ENCODE results near the gene KRTAP10-3. TPM values are rescaled to one million over a fixed set of nuclear protein-coding genes. Genes with fewer than 3 reads are reported as not detected.

The KRTAP10-3 gene
- total RNA-seq, 3 donors from 2014 or later = not detected

DNA sequence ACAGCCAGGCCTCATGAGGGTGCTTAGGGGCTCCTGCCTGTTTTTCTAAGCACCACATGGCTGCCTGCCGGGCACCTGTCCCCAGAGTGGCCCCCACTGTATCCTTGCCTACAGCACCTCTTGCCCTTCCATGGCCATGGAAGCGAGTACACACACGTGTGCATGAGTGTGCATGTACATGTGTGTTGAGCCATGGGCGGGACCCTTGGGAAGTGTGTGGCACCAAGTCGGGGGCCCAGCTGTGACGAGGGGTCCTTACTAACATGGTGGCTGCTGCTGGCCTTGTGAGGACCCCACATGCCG lies 44.4 kb downstream of the KRTAP10-3 start:
- no peak for ATAC-seq
- DNase-seq = peak in 1 of 3 donors; percentile 18
- no peaks in the 10 kb centered on the region for H3K36me3 ChIP-seq (ENCODE audit: low read depth)
- intact Hi-C loops (cut with DNase I, micrococcal nuclease) = no loop called here
- no peak overlapping the region for H3K4me3 ChIP-seq
- H3K9me3 ChIP-seq = no peaks in the 10 kb centered on the region
- TF ChIP-seq, protein P1, sequence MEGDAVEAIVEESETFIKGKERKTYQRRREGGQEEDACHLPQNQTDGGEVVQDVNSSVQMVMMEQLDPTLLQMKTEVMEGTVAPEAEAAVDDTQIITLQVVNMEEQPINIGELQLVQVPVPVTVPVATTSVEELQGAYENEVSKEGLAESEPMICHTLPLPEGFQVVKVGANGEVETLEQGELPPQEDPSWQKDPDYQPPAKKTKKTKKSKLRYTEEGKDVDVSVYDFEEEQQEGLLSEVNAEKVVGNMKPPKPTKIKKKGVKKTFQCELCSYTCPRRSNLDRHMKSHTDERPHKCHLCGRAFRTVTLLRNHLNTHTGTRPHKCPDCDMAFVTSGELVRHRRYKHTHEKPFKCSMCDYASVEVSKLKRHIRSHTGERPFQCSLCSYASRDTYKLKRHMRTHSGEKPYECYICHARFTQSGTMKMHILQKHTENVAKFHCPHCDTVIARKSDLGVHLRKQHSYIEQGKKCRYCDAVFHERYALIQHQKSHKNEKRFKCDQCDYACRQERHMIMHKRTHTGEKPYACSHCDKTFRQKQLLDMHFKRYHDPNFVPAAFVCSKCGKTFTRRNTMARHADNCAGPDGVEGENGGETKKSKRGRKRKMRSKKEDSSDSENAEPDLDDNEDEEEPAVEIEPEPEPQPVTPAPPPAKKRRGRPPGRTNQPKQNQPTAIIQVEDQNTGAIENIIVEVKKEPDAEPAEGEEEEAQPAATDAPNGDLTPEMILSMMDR (IDR thresholded peaks at IDR 0.05) = no peak
- H3K4me1 ChIP-seq (ENCODE audit: low read depth) = peaks cover 3% of the 10 kb centered on the region

DNA sequence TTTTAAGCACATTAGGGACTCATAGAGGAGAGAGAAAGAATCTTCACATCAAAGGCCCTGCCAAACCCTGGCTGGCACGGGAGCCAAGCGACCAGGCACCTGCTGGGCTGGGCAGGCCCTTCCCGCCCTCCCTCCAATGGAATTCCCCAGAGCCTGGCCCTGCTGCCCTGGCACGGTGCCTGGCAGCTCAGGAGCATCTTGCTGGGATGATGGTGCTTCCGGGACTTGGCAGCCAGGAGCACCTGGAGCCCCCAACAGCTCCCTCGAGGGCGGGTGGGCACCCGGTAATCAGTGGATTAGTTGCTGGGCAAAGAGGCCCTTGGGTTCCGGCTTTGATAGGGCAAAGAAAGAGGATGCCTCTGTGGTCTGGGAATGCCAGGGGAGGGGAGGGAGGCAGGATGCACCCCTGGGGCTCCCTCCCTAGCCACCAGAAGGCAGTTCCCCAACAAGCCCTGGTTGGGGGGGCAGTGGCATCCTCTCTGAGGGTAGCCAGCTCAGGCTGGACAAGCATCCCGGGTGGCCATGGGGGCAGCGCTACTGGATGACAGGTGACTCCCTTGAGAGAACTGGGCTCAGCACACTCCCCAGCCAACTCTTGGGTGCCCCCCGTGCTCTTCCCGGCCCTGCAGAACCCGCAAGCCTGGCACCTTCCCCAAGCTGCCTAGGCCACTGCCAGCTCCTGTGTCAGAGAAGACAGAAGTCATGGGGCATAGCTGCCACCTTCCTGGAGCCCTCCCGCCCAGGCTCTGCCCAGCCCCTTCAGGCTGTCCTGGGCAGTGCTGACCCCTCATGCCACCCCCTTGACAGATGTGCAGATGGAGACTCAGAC lies 45.0 kb downstream of the KRTAP10-3 start:
- no peaks in the 10 kb centered on the region for H3K9me3 ChIP-seq
- TF ChIP-seq, protein P1 (IDR thresholded peaks at IDR 0.05) = no peak
- peak; percentile 27 for ATAC-seq
- H3K4me3 ChIP-seq = no peak overlapping the region
- DNase-seq = peak in 1 of 3 donors; percentile 30
- peaks cover 3% of the 10 kb centered on the region for H3K4me1 ChIP-seq (ENCODE audit: low read depth)
- intact Hi-C loops (cut with DNase I, micrococcal nuclease) = no loop called here
- no peaks in the 10 kb centered on the region for H3K36me3 ChIP-seq (ENCODE audit: low read depth)

DNA sequence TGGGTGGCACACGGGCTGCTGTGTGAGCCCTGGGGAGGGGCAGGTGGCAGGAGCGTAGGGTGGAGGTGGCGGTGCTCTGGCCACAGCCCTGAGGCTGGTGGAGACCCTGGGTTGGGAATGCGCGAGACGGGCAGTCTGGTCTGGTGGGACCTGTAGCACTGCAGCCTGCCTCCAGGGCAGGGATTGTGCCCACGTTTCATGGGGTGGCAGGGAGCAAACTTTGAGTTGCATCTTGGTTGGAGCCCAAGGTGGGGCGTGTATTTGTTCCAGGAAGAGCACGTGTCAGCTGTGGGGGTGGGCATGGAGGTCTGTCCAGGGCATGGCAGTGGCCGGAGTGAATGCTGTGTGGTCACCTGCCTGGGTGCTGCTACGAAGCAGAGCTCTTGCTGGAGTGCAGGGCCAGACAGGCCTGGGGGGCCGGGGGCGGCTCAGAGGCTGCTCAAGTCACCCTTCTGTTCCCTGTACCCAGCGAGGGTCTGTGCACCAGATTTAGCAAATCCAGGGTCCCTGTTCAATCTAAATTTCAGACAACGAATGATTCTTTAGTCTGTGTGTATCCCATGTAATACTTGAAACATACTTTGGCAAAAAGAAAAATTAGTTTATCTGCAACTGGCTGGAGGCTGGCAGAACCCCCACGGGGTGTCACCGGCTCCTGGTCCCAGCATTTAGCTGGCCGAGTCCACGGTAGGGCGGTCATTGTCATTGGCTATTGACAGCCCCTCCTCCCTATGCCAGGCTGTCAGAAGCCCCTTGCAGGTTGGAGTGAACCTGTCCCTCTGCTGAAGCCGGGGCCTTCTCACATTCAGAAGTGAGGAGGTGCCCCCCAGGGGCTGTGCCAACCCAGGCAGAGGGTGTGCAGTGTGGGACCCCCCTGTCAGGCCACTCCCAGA lies 45.9 kb downstream of the KRTAP10-3 start:
- H3K36me3 ChIP-seq (ENCODE audit: low read depth) = no peaks in the 10 kb centered on the region
- intact Hi-C loops (cut with DNase I, micrococcal nuclease) = no loop called here
- ATAC-seq (no peak), DNase-seq (peak in 1 of 3 donors; percentile 14)
- H3K4me1 ChIP-seq (ENCODE audit: low read depth) = peaks cover 3% of the 10 kb centered on the region
- no peak overlapping the region for H3K4me3 ChIP-seq
- no peaks in the 10 kb centered on the region for H3K9me3 ChIP-seq
- TF ChIP-seq, protein P1 (IDR thresholded peaks at IDR 0.05) = no peak

DNA sequence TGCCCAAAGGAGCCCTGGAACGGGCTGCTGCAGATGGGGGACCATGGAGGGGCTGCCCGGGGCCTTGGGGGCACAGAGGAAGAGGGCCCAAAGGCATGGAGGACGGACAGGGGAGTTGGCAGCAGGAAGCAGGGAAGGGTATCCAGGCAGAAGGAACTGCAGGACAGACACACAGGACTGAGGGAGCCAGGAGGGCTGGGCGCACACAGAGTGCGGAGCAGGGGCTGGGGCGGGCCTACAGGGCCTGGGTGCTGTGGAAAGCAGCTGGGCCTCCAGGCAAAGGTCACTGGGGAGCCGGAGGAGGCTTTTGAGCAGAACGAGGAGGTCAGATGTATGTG lies 46.7 kb downstream of the KRTAP10-3 start:
- Histone ChIP-seq H3K4me1 (ENCODE audit: low read depth) (peaks cover 3% of the 10 kb centered on the region), H3K4me3 (no peak overlapping the region), H3K36me3 (ENCODE audit: low read depth) (no peaks in the 10 kb centered on the region), H3K9me3 (no peaks in the 10 kb centered on the region)
- no peak for ATAC-seq
- intact Hi-C loops (cut with DNase I, micrococcal nuclease) = no loop called here
- DNase-seq = peak in 1 of 3 donors; percentile 10
- TF ChIP-seq, protein P1 (IDR thresholded peaks at IDR 0.05) = no peak

DNA sequence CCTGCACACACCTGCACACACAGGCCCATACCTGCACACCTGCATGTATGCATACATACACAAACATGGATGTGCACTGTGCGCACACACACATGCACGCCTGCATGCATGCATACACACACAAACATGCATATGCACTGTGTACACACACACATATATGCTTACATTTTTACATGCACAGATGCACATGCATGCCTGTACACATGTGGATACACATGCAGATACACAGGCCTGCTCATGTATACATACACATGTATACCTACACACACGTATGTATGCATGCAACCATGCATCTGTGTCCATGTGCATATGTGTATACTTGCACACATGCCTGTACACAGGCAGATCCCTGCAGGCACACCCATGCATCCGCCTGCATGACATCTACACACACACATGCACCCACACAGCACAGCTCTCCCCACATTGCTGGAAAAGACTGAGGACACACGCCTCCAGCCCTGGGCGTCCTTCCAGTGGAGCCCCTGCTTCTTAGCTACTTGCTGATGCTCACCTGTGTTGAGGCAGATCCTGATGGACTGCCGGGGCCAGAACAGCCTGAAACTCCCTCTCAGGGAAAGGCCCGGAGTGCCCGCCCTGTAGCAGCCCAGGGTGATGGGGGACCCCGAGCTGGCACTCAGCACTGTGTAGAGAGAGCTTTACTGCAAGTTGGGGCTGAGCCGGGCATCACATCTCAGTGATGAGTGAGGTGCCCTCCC lies 47.2 kb downstream of the KRTAP10-3 start:
- intact Hi-C loops (cut with DNase I, micrococcal nuclease) = no loop called here
- DNase-seq = peak in 1 of 3 donors; percentile 16
- TF ChIP-seq, protein P1 (IDR thresholded peaks at IDR 0.05) = no peak
- Histone ChIP-seq H3K4me1 (ENCODE audit: low read depth) (peaks cover 3% of the 10 kb centered on the region), H3K4me3 (no peak overlapping the region), H3K9me3 (no peaks in the 10 kb centered on the region), H3K36me3 (ENCODE audit: low read depth) (no peaks in the 10 kb centered on the region)
- no peak for ATAC-seq

All from mucosa of descending colon (tissue), 3 donors.